ENCODE measurements around the gene SORCS3. TPM values are rescaled to one million over a fixed set of nuclear protein-coding genes. Genes with fewer than 3 reads are reported as not detected.

Gene SORCS3
- total and polyA plus RNA-seq, 2 donors (not counting 1 experiment from before 2014, with no cell fraction given): not detected

DNA sequence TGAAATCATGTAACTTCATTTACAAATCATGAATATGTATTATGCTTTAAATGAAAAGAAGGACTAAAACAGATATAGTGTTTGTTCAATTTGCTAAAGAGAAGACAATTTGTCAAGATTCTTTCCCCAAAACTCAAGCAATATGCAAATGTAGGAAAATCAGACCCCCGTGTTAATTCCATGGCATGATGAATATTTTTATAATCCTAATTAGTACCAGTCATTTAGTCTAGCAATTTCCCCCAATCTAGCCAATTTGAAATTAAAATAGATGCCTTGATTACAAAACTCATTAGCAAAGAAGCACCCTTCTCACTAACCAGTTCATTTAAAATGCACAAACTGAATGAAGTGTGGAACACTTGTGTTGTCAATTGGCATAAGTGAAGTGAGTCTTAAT is 347.6 kb downstream of the SORCS3 start:
- Mint-ChIP-seq H3K27me3 (no peaks in the 10 kb centered on the region), H3K4me3 (no peak overlapping the region), H3K27ac (no peak overlapping the region), H3K9me3 (ENCODE audit: insufficient read depth) (peaks cover 6% of the 10 kb centered on the region), H3K4me1 (no peaks in the 10 kb centered on the region)
- H3K9ac ChIP-seq (ENCODE audit: low read length): no peak overlapping the region
- H3K9me3 ChIP-seq (ENCODE audit: control extremely low read depth in 1 of 3, control insufficient read depth in 2 of 3, insufficient read depth in 1 of 3, low read length in 2 of 3): no peaks in the 10 kb centered on the region
- CTCF ChIA-PET: no interaction called here
- H3K4me3 ChIP-seq (ENCODE audit: control extremely low read depth in 1 of 5, extremely low read depth in 1 of 5, insufficient read depth in 1 of 5, low read depth in 2 of 5, low read length in 4 of 5): no peak overlapping the region
- H3K4me1 ChIP-seq (ENCODE audit: control insufficient read depth in 2 of 2, insufficient read depth in 2 of 2, low read length in 2 of 2): no peaks in the 10 kb centered on the region
- no peaks in the 10 kb centered on the region for H3K36me3 ChIP-seq (replicated peaks in 1 of 2; ENCODE audit: control extremely low read depth in 1 of 2, control insufficient read depth in 1 of 2, extremely low read depth in 1 of 2, insufficient read depth in 2 of 2, low read length in 1 of 2)
- POLR2A ChIA-PET: no interaction called here
- intact Hi-C loops (cut with micrococcal nuclease): no loop called here
- no peak for ATAC-seq (ENCODE audit: low read depth)
- H2AFZ ChIP-seq (ENCODE audit: insufficient read depth, low read depth, low read length, poor library complexity, severe bottlenecking): no peak overlapping the region
- no peaks in the 10 kb centered on the region for H4K20me1 ChIP-seq (ENCODE audit: control insufficient read depth, insufficient read depth, low read length, poor library complexity, severe bottlenecking)
- no peak overlapping the region for H3K27ac ChIP-seq (ENCODE audit: low read length in 2 of 2)
- no CpG with 5 or more reads among the region's 1 CpG for WGBS (ENCODE audit: insufficient coverage)
- no peak for TF ChIP-seq EZH2 (IDR thresholded peaks at IDR 0.05; ENCODE audit: borderline replicate concordance, insufficient read depth, low read depth, low read length, poor library complexity, severe bottlenecking)
- TF ChIP-seq, protein P1, sequence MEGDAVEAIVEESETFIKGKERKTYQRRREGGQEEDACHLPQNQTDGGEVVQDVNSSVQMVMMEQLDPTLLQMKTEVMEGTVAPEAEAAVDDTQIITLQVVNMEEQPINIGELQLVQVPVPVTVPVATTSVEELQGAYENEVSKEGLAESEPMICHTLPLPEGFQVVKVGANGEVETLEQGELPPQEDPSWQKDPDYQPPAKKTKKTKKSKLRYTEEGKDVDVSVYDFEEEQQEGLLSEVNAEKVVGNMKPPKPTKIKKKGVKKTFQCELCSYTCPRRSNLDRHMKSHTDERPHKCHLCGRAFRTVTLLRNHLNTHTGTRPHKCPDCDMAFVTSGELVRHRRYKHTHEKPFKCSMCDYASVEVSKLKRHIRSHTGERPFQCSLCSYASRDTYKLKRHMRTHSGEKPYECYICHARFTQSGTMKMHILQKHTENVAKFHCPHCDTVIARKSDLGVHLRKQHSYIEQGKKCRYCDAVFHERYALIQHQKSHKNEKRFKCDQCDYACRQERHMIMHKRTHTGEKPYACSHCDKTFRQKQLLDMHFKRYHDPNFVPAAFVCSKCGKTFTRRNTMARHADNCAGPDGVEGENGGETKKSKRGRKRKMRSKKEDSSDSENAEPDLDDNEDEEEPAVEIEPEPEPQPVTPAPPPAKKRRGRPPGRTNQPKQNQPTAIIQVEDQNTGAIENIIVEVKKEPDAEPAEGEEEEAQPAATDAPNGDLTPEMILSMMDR (IDR thresholded peaks at IDR 0.05): no peak
- no peaks in the 10 kb centered on the region for H3K27me3 ChIP-seq (replicated peaks in 1 of 4; ENCODE audit: control extremely low read depth in 1 of 4, control insufficient read depth in 3 of 4, insufficient read depth in 4 of 4, low read length in 3 of 4)
- no peak overlapping the region for H3K4me2 ChIP-seq (replicated peaks; ENCODE audit: low read depth, low read length, poor library complexity, severe bottlenecking)
- no peak for DNase-seq
- H3K79me2 ChIP-seq (ENCODE audit: control insufficient read depth, insufficient read depth, low read length): no peaks in the 10 kb centered on the region

DNA sequence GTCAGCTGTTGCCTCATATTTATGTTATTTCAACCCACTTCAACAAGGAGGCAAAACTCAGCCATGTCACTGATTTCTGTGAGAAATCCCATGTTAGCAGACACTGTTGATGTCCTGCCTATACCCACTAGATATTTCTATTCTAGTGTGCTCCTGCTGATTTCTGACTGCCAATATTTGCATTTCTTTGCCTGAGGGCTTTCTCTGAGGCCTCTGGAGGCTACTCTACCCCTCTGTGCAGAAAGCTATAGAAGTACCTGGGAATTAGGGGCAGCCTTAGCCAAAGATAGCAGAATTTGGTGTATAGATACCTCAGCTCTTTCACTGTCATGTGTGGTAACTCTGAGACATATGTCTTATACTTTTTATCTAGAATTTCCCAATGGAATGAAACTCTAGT is 348.8 kb downstream of the SORCS3 start:
- intact Hi-C loops (cut with micrococcal nuclease): no loop called here
- Mint-ChIP-seq H3K27me3 (no peaks in the 10 kb centered on the region), H3K9me3 (ENCODE audit: insufficient read depth) (peaks cover 6% of the 10 kb centered on the region), H3K27ac (no peak overlapping the region), H3K4me1 (no peaks in the 10 kb centered on the region), H3K4me3 (no peak overlapping the region)
- no peak overlapping the region for H3K4me2 ChIP-seq (replicated peaks; ENCODE audit: low read depth, low read length, poor library complexity, severe bottlenecking)
- no peak overlapping the region for H2AFZ ChIP-seq (ENCODE audit: insufficient read depth, low read depth, low read length, poor library complexity, severe bottlenecking)
- no peaks in the 10 kb centered on the region for H3K4me1 ChIP-seq (ENCODE audit: control insufficient read depth in 2 of 2, insufficient read depth in 2 of 2, low read length in 2 of 2)
- H3K4me3 ChIP-seq (ENCODE audit: control extremely low read depth in 1 of 5, extremely low read depth in 1 of 5, insufficient read depth in 1 of 5, low read depth in 2 of 5, low read length in 4 of 5): no peak overlapping the region
- H3K9me3 ChIP-seq (ENCODE audit: control extremely low read depth in 1 of 3, control insufficient read depth in 2 of 3, insufficient read depth in 1 of 3, low read length in 2 of 3): no peaks in the 10 kb centered on the region
- H3K27ac ChIP-seq (ENCODE audit: low read length in 2 of 2): no peak overlapping the region
- DNase-seq (no peak), ATAC-seq (ENCODE audit: low read depth) (no peak)
- no peaks in the 10 kb centered on the region for H3K36me3 ChIP-seq (replicated peaks in 1 of 2; ENCODE audit: control extremely low read depth in 1 of 2, control insufficient read depth in 1 of 2, extremely low read depth in 1 of 2, insufficient read depth in 2 of 2, low read length in 1 of 2)
- no peaks in the 10 kb centered on the region for H4K20me1 ChIP-seq (ENCODE audit: control insufficient read depth, insufficient read depth, low read length, poor library complexity, severe bottlenecking)
- no peaks in the 10 kb centered on the region for H3K79me2 ChIP-seq (ENCODE audit: control insufficient read depth, insufficient read depth, low read length)
- POLR2A ChIA-PET: no interaction called here
- TF ChIP-seq, protein P1 (IDR thresholded peaks at IDR 0.05): no peak
- no peak for TF ChIP-seq EZH2 (IDR thresholded peaks at IDR 0.05; ENCODE audit: borderline replicate concordance, insufficient read depth, low read depth, low read length, poor library complexity, severe bottlenecking)
- H3K9ac ChIP-seq (ENCODE audit: low read length): no peak overlapping the region
- CTCF ChIA-PET: no interaction called here
- H3K27me3 ChIP-seq (replicated peaks in 1 of 4; ENCODE audit: control extremely low read depth in 1 of 4, control insufficient read depth in 3 of 4, insufficient read depth in 4 of 4, low read length in 3 of 4): no peaks in the 10 kb centered on the region

Measured in B cell (primary cell).